ENCODE data around the gene CELA2A.

The CELA2A gene

DNA sequence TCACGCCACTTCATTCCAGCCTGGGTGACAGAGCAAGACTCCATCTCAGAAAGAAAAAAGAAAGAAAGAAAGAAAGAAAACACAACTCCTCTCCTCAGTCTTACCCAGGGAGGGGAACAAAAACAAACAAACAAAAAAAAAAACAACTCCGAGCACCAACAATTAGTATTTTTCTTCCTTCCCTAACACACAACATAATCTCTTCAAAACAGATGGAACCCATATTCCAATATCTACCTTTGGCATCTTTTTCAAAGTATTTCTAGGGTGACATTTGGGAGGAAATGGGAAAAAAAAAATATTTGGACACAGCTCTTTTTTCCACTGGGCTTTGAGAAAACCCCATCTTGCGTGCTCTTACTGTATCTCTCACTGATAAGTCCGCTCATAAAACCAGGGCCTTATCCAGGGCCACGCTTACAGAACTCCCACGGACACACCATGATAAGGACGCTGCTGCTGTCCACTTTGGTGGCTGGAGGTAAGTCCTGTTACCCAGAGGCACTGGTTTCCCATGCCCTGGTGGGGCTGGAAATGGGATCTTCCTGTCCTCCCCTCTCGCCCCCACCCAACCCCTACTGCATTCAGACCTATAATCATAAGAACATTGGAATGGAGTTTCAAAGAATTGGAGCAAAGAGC lies at the start of gene CELA2A:
CELA2A (plus strand) TSS at position 420 of the 642 bp plus-strand sequence; CDS start at position 442, 22 bp downstream.
- DNase-seq: no peak

DNA sequence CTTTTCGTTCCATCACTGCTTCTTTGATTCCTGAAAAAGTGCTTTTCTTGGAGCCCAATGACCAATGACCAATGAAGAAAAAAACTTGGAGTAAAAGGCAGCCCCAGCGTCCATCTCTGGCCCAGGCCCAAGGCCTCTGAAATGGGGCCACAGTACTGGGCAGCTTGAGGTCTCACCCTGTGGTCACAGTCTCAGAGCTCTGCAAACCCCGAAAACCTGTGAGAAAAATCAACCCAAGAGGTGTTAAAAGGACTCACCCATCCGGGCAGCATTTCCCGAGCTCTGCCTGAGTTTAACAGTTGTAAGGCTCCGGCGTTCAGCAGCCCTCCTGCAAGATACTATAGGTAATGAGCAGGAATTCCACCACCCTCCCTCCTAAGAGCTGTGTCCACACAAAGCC lies 49.0 kb upstream of the CELA2A start:
- no peak for DNase-seq

DNA sequence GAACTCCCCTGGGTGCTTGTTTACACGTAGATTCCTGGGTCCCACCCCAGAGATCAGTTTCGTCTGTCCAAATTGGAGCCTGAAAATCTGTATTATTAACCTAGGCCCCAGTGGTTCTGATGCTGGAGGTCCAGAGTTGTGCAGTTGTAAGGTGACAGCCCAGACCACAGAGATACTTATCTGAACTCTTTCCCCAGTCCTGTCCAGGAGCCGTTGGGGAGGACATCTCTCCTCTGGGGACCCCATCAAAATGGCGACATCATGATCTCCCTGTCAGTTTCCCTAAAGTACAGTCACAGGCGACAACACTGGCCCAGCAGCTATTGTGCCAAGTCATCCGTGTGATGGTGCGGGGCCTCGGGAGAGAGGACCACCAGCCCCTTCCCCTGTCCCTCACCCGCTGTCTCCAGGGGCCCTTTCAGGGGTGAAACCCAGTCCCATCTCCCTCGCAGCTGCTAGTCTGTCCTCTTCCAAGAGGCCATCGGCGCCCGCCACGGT lies 47.6 kb upstream of the CELA2A start:
- DNase-seq: no peak

DNA sequence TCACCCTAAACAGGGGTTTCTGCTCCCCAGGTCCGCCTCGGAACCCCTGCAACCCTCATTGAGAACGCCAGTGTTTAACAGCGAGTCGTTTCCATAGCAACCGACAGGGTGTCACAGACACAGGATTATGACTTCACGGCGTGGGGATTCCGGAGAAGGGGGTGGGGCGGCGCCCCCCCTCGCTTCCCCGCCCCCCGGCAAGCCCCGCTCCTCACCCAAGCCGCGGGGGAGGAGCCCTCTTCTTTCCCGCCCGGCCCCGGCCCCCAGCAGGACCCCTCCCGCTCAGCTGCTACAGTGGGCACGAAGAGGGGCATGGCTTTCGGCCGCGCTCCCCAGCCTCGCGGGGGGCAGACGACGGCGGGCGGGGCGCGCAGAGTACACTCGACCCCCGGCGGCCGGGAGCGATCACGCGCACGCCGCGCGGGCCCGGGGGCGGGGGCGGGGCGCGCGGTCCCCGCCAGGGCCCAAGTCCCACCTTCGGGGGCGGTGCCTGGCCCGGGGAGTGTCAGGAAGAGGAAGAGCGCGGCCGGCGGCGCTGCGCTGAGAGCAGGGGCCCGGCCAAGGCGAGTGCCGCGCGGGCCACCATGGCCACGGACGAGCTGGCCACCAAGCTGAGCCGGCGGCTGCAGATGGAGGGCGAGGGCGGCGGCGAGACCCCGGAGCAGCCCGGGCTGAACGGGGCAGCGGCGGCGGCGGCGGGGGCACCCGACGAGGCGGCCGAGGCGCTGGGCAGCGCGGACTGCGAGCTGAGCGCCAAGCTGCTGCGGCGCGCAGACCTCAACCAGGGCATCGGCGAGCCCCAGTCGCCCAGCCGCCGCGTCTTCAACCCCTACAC lies 46.9 kb upstream of the CELA2A start, which contains the start of gene EFHD2:
EFHD2 (plus strand) TSS at position 501 of the 835 bp plus-strand sequence; CDS start at position 585, 84 bp downstream.
- DNase-seq: peak; percentile 93

DNA sequence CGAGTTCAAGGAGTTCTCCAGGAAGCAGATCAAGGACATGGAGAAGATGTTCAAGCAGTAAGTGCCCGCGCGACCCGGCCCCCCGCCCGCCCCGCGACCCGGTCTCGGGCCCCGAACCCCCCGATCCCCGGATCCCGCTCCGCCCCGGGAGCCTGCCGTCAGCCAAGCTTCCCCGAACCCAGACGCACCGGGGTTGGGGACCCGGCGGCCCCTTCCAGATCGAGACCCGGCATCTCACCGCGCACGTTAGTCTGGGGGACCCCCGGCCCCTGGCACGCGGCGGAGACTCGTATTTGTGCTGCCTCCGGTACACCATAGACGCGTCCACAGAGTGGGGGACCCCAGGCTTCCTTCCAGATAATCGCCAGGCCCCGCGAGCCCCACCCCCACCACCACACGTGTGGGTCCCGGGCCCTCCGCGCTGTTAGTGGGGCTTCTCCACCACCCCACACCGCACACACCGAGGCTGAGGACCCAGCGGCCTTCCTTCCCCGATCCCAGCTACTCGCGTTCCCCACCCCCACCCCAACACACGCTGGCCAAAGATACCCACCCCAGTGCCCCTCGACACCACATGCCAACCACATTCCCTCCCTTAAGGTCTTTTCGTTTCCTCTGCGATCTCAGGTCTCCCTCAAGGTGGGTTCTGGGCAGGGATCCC lies 46.2 kb upstream of the CELA2A start:
- DNase-seq: peak; percentile 36

DNA sequence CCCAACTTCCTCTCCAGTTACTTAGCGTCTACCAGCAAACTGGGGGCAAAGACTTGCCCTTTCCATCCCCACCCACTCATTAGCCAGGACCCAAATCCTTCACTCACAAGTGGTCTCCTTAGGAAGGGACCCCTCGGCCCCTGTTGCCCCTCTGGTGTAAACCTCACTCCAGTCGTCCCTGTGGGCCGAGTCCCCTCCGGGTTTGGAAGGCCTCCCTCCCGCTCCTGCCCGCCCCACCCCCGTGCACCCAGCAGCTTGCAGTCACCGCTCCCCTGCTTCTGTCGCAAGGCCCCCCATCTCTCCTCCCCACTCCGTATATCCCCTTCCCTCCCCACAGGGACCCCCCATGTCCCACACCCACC lies 45.7 kb upstream of the CELA2A start:
- DNase-seq: peak; percentile 26

DNA sequence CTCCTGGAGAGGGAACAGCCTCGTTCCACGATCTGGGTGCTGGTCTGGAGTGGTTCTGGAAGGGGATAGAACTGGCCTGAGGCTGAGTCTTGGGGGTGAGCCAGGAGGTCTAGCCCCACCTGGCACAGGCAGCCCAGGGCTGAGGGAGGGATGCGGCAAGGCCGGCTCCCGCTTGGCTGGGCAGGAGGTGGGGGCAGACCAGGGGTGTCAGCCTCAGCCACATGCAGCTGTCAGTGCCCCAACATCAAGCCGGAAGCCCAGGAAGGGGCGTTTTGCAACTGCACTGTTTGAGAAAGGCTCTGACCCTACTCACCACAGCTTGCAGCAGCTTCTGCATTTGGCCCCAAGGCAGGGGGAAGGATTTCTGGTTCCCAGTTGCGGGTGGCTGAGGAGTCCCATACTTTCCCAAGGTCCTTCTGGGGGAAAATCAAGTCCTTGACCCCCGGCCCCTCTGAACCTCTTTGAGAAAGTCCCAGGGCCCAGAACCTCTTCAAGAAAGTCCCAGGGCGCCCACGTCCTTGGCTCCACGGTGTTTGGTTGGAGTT lies 44.9 kb upstream of the CELA2A start:
- peak; percentile 48 for DNase-seq

DNA sequence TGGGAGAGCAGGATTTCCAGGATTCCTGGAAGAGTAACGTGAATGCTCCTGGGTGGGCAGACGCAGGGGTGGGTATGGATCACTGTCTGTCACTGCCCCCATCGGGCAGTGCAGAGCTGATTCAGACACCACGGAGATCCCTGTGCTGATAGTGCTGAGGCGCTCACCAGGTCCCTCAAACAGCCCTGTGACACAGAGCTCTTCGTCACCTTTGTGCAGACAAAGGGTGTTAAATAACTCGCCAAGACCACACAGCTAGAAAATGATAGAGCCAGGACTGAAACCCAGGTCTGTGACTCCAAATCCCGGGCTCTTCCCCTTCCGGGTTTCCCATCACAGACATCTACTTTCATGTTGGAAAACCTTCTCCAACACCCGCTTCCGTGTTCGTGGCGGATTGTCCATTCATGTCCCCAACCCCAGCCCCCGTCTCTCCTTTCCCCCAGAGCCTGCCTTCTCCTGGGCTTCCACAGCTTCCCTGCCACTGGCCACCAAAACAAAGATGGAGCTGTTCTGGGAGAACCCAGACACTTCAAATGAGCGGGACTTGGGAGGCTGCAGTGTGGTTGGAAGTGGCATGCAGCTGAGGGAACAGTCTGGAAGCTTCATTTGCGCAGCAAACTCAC lies 44.2 kb upstream of the CELA2A start:
- DNase-seq: no peak

DNA sequence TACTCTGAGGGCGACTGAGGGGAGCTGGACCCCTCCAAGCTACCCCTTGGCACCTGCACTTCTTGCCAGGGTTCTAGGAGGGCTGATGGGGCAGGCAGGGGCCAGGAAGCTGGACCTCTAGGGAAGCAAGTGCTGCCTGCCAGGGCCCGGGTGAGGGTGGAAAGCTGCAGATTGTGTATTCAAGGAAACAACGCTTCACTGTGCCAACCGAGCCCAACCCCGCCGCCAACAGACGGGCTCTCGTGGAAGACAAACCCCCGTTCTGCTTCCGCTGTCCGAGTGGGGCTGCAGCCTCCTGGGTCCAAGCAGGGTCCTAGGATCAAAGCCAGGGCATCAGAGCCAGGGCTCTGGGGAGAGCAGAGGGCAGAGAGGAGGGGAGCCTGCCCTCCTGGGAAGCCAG lies 43.7 kb upstream of the CELA2A start:
- DNase-seq: no peak

DNA sequence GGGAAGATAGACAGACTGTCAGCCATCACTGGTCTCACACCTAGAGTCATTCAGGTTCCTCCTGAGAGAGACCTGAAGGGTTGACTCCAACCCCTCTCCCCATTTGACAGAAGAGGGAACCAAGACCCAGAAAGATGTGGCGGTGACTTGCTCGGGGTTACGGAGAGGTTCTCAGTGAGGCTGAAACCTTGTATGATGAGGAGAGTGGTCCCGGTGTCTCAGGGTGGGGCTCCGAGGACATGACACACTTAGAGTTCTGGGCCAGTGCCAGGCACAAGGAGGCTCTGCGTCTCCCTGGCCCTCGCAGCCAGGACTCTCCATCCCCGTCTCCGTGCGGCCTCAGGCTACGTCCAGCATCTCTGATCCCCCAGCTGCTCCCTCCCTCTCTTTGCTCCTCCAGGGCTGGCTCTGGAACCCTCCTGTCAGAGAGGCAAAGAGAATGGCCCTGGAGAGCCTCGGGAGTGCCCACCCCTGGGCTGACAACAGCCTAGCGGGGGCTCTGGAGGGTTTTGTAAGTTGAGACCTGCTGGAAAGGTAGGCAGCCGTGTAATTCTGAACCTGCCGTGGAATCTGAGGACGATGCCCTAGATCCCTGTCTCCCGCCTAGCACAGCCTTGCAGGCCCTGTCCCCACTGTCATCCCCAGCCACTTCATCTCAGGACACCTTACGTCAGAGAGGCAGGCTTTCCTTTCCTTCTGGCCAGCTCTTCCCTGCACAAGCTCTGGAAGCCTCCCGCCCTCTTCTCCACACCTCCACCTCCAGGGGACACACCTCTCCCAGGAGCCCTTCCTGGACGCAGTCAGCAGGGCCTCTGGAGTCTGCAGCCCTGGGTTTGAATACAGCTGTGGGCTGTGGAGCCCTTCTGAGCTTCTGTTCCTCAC lies 42.7 kb upstream of the CELA2A start:
- DNase-seq: no peak

DNA sequence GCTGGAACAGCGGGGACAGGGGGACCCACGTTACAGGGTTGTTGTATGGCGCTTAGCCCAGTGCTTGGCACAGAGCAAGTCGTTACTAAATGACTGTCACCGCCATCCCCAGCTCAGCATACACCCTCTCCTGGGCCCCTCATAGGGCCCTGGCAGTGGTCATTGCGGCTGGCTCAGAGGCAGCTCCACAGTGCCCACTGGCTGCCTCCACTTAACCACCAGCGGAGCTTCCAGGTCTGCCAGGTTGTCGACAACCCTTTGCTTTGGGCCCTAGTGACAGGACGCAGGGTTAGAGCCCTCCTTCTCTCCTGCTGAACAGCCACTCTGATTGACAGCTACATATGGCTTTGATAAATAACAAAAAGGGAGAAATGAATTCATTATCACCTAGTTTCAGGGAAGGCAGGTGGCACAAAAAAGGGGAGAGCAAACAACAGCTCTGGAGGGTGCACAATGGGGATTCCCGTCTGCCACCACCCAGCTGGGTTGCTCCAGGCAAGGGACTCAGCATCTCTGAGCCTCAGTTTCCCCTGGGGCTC lies 42.0 kb upstream of the CELA2A start:
- DNase-seq: no peak

DNA sequence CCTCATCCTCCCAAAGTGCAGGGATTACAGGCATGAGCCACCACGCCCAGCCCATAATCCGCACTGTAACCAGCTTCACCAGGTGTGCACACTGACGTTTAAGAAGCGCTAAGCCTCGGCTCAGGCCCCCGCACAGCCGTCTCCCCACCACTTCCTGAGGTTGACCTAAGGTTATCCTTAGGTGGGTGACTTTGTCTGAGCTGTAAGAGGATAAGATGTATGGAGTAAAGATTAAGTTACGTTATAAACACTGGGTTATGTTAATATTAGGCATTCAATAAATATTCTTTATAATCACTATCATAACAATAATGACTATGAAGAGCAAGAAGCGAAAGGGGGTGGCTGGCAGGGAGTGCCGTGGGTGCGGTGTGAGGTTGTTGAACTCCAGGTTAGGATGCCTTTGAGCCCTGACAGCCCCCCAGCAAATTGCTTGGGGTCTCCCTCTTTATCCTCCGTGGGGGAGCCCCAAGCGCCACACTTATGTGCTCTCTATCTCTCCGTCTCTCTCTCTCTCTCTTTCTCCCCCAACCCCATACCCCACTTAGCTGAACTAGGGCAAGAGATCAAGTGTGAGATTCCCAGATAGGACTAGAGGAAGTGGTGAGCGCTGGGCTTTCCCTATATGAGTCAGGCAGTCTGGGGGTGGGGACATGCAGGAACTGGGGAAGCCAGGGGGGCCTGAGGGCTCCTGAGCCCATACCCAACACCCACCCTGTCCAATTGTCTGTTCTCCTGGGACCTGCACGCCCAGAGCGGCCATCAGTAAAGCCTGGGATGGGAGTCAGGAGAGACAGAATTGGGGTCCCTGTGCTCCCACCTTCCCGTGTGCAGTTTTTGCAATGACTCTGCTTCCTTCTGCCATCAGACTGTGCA lies 39.2 kb upstream of the CELA2A start:
- DNase-seq: peak; percentile 59

DNA sequence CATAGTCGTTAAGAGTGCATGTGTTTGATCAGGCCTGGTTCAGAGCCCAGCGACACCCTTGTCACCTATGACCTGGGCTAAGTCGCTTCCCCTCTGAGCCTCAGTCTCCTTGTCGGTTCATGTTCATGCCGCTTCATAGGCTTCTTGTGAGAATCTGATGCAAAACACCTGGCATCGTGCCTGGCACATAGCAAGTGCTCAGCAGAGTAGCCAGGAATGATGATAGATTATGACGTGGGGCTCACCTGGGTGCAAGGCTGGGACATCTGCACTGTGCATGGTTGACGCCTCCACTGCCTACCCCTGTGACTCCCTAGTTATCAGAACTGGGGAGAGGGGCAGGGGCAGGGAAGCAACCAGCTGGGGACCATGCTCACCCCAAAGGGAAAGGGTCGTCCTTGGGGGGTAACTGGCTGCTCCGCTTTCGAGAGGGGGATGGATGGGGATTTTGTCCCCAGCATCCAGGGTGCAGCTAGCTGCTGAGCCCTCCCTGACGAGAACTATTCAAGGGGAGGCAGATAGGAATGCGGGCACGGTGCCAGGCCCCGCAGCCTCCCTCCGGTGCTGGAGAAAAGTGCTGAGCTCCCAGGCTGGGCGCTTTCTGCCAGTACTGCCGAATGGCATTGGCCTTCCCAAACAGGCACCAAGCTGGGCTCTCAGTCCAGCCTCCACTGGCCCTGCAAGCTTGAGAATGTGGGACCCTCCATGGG lies 37.6 kb upstream of the CELA2A start:
- no peak for DNase-seq

DNA sequence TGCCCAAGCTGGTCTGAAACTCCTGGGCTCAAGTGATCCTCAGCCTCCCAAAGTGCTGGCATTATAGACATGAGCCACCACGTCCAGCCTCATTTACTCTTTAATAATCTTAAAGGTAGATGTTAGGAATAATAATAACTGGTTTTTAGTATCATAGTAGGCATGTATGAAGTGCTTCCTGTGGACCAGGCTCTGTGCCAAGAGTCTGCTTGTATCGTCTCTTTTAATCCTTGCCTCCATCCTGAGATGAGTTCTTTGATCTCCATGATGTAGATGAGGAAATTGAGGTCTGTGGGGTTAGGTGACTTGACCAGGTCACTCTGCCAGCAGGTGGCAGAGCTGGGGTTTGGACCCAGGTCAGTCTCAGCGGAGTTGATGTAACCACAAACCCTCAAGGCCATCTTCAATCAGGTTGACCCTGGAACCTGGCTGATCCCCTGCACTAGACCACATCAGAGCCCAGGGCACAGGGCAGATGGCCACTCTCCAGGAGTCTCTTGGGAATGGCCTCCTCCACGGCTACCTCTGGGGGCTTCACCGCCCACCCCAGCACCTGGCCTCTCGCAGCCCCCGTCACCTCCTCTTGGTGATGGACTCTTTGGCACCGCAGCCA lies 35.6 kb upstream of the CELA2A start:
- DNase-seq: no peak

DNA sequence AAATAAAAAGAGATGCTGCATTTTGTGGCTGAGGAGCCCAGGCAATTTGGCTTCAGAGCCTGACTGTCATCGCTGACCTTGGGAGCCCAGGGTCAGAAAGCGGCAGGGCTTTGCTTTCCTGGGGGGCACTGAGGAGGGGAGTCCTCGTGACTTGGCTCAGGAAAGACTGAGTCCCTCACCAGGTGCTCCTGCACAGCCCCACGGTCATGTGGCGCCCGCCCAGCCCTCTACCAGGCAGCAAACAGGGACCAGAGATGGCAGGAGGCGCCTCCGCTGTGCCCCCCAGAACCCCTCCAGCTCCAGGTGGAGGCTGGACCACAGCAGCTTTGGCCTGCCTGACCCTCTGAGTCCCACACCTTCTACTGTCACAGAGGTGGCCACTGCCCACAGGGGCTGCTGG lies 33.7 kb upstream of the CELA2A start:
- DNase-seq: no peak

DNA sequence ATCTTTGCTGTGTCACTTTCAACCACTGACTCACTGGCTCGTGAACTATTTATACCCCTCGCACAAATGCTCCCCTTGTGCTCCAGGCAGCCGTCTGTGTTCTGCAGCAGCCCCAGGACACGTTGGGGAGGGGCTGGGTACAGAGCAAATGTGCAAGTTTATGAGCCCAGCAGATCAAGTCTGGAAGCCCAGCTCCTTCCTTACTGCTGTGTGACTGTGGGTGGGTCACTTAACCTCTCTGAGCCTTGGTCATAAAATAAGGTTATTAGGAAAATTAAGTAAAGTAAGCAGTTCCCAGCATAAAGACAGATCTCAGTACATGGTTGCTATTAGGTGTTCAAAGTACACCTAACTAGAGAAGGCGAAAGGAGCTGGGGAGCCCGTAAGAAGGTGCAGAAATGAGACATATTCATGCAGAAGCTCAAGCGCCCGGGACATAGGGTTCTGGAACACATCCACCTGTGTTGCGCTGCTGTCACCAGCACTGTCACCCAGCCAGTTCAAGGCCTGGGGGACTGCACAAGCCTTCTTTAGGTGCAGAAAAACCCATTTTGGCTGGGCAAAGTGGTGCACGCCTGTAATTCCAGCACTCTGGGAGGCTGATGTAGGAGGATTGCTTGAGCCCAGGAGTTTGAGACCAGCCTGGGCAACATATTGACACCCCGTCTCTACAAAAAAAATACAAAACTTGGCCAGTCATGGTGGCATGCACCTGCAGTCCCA lies 33.0 kb upstream of the CELA2A start:
- DNase-seq: no peak

DNA sequence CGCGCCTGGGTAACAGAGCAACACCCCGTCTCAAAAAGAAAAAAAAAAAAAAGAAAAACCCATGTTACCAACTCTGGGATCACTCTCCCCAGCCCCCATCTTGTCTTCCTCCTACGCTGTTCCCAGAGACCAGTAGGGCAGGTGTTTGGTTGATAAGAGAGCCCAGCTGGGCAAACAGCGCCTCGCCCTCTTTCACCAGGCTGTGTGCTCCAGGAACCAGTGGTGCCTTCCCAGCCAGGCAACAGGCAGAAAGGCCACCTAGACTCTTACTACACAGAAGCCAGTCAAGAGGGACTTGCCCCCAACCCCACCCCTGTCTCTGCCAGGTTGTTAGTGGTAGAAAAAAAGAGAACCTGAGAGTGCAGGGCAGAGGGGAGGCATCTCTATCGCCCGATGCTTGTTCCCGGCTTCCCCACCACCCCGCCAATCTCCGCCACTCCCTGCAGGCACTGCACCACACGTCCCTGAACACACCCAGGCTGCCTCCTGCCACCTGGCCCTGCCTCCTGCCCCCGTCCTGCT lies 32.3 kb upstream of the CELA2A start:
- no peak for DNase-seq

DNA sequence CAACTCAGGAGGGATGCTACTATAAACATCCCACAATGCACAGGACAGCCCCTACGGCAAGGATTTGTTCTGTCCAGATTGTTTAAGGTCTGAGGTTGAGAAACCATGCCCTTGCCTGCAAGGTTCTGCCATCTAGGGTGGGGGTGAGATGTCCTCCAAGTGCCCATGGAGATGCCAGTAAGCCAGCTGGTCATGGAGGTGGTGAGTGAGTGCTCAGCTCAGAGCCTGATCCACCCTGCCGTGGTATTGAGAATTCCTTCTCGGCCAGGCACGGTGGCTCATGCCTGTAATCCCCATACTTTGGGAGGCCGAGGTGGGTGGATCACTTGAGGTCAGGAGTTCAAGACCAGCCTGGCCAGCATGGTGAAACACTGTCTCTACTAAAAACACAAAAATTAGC lies 31.6 kb upstream of the CELA2A start:
- no peak for DNase-seq

Measured in activated T-cell treated with anti-CD3 and anti-CD28 coated beads, Interleukin-2, amount 50 U/mL, for 1 hour (primary cell).